ENCODE data around the gene UGT1A5. TPM values are rescaled to one million over a fixed set of nuclear protein-coding genes. Genes with fewer than 3 reads are reported as not detected.

UGT1A5 gene
- total RNA-seq, 1 donor from 2014 or later: not detected

DNA sequence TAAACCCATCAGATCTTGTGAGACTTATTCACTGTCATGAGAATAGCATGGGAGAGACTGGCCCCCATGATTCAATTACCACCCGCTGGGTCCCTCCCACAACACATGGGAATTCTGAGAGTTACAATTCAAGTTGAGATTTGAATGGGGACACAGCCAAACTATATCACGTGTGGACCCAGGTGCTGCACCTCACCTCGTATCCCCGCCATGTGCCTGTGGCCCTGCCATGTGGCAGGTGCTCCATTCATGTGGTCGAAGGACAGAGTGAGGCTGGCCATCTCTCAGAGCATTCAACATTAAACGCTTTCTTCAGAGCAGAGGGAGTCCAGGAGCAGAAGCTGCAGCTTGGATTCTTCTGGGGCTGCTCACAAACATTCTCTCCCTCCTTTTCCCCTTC is 97.7 kb downstream of the UGT1A5 start:
- Histone ChIP-seq H3K27ac (replicated peaks) (no peak overlapping the region), H3K36me3 (no peaks in the 10 kb centered on the region), H3K4me3 (no peak overlapping the region), H3K27me3 (ENCODE audit: low read depth) (peaks cover 51% of the 10 kb centered on the region), H3K9me3 (replicated peaks) (peaks cover 3% of the 10 kb centered on the region), H3K4me1 (no peaks in the 10 kb centered on the region)
- TF ChIP-seq, protein P1, sequence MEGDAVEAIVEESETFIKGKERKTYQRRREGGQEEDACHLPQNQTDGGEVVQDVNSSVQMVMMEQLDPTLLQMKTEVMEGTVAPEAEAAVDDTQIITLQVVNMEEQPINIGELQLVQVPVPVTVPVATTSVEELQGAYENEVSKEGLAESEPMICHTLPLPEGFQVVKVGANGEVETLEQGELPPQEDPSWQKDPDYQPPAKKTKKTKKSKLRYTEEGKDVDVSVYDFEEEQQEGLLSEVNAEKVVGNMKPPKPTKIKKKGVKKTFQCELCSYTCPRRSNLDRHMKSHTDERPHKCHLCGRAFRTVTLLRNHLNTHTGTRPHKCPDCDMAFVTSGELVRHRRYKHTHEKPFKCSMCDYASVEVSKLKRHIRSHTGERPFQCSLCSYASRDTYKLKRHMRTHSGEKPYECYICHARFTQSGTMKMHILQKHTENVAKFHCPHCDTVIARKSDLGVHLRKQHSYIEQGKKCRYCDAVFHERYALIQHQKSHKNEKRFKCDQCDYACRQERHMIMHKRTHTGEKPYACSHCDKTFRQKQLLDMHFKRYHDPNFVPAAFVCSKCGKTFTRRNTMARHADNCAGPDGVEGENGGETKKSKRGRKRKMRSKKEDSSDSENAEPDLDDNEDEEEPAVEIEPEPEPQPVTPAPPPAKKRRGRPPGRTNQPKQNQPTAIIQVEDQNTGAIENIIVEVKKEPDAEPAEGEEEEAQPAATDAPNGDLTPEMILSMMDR (IDR thresholded peaks at IDR 0.05; ENCODE audit: borderline replicate concordance): no peak
- intact Hi-C loops (cut with micrococcal nuclease): no loop called here
- no peak for DNase-seq

DNA sequence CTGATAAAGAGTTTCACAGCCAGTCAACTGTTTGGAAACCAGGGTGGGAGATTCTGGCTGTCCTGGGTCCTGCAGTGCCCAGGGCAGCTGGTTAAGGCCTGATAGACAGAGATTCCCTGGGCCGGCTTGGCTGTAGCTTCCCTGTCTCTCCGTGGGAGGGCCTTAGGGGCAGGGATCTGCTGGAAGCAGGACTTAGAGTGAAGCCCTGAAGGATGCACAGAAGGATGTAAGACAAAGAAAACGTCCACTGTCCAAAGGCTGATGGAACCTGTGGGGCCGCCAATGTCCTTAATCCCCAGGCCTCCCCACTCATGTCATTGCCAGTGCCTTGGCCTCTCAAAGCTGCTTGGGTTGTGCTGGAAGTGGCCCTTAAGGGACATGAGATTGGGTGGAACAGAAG is 98.4 kb downstream of the UGT1A5 start:
- Histone ChIP-seq H3K9me3 (replicated peaks) (peaks cover 6% of the 10 kb centered on the region), H3K36me3 (no peaks in the 10 kb centered on the region), H3K27me3 (ENCODE audit: low read depth) (peaks cover 51% of the 10 kb centered on the region), H3K27ac (replicated peaks) (no peak overlapping the region), H3K4me3 (no peak overlapping the region), H3K4me1 (no peaks in the 10 kb centered on the region)
- intact Hi-C loops (cut with micrococcal nuclease): no loop called here
- DNase-seq: no peak
- TF ChIP-seq, protein P1 (IDR thresholded peaks at IDR 0.05; ENCODE audit: borderline replicate concordance): no peak

DNA sequence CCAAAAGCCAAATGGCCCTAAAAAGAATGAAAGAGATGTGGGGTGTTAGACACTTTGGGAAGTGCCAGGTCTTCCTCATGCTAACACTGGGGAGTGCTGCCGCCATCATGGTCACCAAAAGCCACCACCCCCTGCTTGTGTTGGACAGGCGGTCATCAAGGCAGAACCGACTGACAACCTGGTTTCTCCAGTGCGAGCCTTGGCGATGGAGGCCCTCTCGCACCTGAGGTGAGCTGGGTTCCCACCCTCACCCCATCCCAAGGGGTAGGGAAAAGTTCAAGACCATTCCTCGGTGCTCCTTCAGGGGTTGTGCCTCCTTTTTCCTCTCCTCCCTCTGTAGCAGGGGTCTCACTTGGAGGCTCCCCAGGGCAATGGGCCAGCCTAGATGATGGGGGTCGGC is 99.0 kb downstream of the UGT1A5 start:
- DNase-seq: no peak
- Histone ChIP-seq H3K27me3 (ENCODE audit: low read depth) (peaks cover 51% of the 10 kb centered on the region), H3K9me3 (replicated peaks) (peaks cover 11% of the 10 kb centered on the region)

DNA sequence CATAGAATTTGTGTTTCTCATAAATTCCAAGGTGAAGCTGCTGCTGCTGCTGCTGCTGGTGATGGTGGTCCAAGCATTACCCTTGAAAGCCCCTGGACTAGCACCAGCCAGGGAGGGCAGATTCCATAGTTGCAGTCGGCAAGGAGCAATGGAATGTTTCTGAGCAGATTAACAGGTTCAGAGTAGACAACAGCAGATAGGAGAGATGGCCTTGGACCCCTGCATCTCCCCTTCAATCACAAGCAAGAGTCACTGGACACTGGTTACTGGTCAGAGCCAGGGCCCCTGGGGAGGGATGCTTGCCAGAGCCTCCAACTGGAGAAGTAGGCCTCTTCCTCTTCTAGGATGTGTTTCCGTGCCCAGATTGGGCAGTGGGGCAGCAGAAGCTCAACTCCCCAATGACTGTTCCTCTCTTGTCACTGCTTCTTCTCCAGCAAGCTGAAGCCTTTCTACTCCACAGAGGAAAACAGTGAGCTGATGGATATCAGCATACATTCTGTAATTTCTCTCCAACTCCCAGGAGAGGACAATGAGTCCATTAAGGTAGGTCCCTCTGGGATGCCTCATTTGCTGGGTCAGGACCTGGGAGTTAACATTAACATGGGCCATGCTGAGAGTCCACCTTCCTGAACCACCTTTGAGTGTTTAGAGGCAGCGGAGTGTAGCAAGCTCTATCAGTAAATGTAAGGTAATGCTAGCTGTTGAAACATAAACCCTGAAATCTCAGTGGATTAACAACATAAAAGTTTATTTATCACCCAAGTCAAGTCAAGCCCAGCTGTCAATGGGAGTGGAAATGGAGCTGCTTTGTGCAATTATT is 100.7 kb downstream of the UGT1A5 start:
- Histone ChIP-seq H3K9me3 (replicated peaks) (peaks cover 11% of the 10 kb centered on the region), H3K27ac (replicated peaks) (no peak overlapping the region), H3K27me3 (ENCODE audit: low read depth) (peaks cover 41% of the 10 kb centered on the region), H3K4me1 (no peaks in the 10 kb centered on the region), H3K4me3 (no peak overlapping the region), H3K36me3 (no peaks in the 10 kb centered on the region)
- TF ChIP-seq, protein P1 (IDR thresholded peaks at IDR 0.05; ENCODE audit: borderline replicate concordance): no peak
- DNase-seq: no peak
- intact Hi-C loops (cut with micrococcal nuclease): no loop called here

More for the DNA sequence above, 99.0 kb downstream of the UGT1A5 start:
- Histone ChIP-seq H3K27ac (replicated peaks) (no peak overlapping the region), H3K4me1 (no peaks in the 10 kb centered on the region), H3K4me3 (no peak overlapping the region), H3K36me3 (no peaks in the 10 kb centered on the region)
- TF ChIP-seq, protein P1 (IDR thresholded peaks at IDR 0.05; ENCODE audit: borderline replicate concordance): no peak
- intact Hi-C loops (cut with micrococcal nuclease): no loop called here

DNA sequence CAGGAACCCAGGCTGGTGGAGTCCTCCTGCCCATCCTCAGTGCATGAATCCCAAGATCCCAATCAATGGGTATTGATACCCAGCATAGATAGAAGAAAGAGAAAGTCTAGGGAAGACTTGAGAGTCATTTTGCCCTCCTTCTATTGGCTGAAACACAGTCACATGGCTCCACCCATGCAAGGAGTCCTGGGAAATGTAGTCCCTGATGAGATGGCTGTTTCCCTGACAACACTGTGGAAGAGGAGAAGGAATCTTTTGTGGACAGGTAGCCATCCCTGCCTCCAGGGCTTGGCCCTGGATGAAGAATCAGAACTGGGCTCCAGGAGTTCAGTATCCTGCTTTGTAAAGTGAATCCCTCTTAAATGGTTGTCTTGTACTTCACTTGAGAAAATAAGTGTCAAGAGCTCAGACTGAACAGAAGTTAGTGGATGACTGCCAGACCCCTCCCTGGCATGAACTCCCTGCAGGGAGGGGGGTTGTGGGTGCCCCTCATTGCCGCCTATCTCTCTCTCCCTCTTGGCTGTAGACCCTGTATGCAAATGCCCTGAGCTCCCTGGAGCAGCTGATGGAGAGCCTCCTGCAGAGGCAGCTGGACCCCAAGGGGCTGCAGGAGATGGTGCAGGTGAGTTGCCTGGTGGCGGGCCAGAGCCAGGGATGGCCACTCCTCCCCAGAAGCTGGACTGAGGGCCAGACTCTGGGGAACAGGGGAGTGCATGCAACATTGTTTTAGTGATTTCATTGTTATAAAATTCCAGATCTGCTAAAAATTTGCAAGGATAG is 101.5 kb downstream of the UGT1A5 start:
- intact Hi-C loops (cut with micrococcal nuclease): no loop called here
- Histone ChIP-seq H3K36me3 (no peaks in the 10 kb centered on the region), H3K27me3 (ENCODE audit: low read depth) (peaks cover 40% of the 10 kb centered on the region), H3K9me3 (replicated peaks) (peaks cover 11% of the 10 kb centered on the region), H3K4me3 (no peak overlapping the region), H3K4me1 (no peaks in the 10 kb centered on the region), H3K27ac (replicated peaks) (no peak overlapping the region)
- TF ChIP-seq, protein P1 (IDR thresholded peaks at IDR 0.05; ENCODE audit: borderline replicate concordance): no peak
- no peak for DNase-seq
